Activated T-helper 1 cell treated with Interleukin-2 at 50 U/mL for 16 hours (primary cell): Measurements from ENCODE around the gene PRIM2.
"Not testable (repeated sequence)": the region's sequence is repeated elsewhere in the genome, so short reads cannot be mapped to it uniquely, and the experiment has no call there.

Experiments
- DNase-seq: peaks from one replicate; pipeline ENCODE4 v3.0.0-alpha.2; 2020; ENCODE audit warnings: low read depth

The PRIM2 gene

DNA sequence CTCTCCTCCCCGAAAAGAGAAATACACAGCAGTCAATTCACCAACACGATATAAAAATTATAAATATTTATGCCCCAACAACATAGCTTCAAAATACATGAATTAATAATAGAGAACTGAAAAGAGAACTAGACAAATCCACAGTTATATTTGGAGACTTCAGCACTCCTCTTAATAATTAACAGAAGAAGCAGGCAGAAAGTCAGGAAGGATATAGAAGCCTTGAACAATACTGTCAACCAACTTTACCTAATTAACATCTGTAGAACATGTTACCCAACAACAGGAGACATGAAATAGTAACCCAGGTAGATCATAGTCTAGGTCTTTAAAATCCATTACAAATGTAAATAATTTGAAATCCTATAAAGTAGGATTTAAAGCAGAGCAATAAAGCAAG, 293.2 kb downstream of the PRIM2 start:
- not testable (repeated sequence) for DNase-seq

DNA sequence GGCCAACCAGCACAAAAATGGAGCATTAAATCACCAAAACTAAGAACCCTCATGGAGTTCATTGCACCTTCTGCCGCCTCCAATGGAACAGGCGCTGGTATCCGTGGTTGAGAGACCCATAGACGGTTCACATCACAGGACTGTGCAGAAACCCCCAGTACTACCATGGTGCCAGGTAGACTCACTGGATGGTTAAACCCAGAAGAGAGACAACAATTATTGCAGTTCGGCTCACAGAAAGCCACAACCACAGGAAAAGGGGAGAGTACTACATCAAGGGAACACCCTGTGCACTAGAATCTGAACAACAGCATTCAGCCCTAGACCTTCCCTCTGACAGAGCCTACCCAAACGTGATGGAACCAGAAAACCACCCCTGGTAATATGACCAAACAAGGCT, 301.5 kb downstream of the PRIM2 start:
- not testable (repeated sequence) for DNase-seq

DNA sequence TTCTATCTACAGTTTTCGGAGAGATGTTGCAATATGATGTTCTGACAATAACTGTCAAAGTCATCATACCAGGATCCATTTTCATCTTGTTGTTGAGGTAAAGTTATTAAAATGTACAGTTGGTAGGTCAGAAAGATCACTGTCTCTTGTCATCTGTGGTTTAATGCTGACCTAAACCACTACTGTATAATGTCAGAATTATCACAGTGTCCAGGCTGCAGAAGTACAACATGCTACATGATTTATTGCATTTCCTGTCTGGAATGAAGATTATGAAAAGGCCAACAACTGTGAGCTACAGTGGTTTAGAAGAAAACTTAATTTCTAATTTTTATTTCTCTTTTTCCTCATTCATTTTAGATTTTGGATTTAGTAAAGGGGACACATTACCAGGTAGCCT, 314.3 kb downstream of the PRIM2 start:
- not testable (repeated sequence) for DNase-seq

DNA sequence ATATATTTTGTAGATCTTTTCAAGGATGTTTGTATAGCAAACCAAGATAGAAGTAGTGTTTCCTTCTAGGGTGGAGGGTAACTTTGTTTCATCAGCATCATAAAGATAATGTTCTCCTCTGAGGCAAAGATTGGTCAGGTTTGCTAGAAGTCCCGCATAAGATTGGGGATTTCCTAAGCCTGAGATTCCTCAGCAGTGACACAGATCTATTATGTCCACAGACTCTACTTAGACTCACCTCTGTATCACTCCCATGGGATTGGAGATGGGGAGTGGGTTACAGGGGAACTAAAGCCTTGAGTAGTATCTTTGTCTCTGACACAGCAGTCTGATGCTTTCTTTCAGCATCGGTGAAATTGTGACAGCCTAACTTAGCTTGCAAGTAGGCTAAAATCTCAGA, 341.1 kb downstream of the PRIM2 start:
- DNase-seq: not testable (repeated sequence)

DNA sequence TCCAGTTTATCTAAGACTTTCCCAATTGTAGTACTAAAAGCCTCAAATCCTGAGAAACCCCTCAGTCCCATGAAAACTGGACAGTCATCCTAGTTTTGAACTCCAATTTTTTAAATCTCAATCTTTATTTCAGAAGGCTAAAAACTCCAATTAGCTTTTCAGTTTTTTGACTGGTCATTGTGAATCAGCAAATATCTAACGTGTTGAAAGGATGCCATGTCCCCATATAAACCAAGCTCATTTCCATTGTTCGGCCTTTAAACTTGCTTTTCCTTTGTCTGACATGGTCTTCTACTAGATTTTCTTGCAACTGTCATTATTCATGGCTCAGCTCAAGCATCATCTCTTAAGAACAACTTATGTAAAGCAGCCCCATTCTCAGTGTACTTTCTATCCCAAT, 342.4 kb downstream of the PRIM2 start:
- DNase-seq: not testable (repeated sequence)

DNA sequence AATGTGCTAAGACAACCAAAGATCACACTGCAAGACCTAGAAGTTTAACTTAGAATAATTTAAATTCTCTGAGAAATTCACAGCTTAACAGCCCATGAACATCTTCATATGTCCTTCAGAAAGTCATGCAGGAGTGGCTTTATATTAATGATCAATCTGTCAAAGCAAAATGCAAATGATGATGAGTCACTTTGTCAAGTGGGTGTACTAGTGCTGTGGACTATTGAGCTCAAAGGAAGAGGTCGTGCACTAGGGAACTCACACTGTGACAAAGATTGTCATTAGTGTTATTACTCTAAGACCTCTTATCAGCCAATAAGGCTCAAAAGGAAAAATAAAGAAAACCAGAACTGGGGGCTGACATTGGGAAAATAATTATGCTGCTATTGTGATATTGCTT, 343.5 kb downstream of the PRIM2 start:
- not testable (repeated sequence) for DNase-seq

DNA sequence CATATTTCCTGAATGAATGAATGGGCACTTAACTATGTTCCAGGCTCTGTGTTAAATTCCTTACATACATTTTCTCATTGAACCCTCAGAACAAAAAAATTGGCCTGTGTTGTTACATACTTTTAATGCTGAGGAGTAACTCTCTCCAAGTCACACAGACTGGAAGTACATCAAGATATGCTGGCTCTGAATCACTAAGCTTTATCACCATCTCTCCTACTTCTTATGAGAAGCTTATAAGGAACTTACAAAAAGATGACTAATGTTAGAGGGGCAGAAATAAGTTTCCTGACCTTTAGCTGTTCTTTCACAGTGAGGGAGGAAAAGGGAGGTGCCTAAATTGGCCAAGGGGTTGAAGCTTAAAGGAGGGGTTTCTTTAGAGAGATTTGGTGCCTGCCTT, 350.7 kb downstream of the PRIM2 start:
- DNase-seq: not testable (repeated sequence)

- not testable (repeated sequence) for DNase-seq
Measured at GRCh38 chr6:57671237-57671636, 353.8 kb downstream of the PRIM2 start.

GRCh38 chr6:57671937-57672627, 354.7 kb downstream of the PRIM2 start:
- not testable (repeated sequence) for DNase-seq

DNA sequence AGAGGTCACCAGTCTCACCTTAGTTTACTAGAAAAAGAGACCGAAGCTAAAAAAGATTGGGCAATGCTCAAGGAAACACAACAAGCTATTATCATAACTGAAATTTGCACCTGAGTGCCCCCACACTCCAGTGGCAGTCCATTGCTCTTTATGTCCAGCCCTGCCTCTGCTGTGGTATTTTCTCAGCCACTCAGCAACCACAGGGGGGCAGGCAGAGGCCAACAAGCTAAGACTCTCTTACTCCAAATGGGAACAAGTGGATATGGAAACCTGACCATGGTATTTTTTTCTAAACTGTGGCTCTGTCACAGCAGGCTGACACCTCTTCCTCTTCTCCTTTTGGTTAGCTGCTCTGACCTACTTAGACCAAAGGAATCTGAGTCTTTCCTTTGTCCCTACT, 355.9 kb downstream of the PRIM2 start:
- DNase-seq: not testable (repeated sequence)

DNA sequence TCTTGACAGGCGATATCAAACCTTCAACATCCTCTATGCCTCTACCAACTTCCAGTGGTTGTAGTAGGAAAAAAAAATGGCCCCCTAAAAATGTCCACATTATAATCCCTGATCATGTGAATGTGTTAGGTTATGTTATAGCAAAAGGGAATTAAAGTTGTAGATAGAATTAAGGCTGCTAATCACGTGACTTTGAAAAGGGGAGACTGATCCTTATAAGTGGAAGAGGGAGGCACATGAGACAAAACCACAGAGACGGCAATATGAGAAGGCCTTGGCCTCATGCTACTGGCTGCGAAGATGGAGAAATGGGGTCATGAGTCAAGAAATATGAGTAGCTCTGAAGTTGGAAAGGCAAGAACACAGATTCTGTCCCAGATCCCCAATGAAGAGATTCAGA, 358.0 kb downstream of the PRIM2 start:
- DNase-seq: not testable (repeated sequence)

GRCh38 chr6:57696382-57696781, 379.0 kb downstream of the PRIM2 start:
- DNase-seq: not testable (repeated sequence)
